GM18505 (cell line): Measurements from ENCODE around the gene CRELD2.

ENCODE experiments used
- ATAC-seq: cut with Tn5 transposase; IDR thresholded peaks from one replicate; pipeline ENCODE4 v1.9.1; 2021; ENCODE audit not compliant: unreplicated experiment
- POLR2A ChIP-seq: IDR thresholded peaks from 4 replicates; pipeline ENCODE4 v1.6.1; 2011; ENCODE audit warnings: borderline replicate concordance; ENCODE audit not compliant: insufficient read depth, insufficient read length; ENCODE audit errors: extremely low read depth

Gene CRELD2

DNA sequence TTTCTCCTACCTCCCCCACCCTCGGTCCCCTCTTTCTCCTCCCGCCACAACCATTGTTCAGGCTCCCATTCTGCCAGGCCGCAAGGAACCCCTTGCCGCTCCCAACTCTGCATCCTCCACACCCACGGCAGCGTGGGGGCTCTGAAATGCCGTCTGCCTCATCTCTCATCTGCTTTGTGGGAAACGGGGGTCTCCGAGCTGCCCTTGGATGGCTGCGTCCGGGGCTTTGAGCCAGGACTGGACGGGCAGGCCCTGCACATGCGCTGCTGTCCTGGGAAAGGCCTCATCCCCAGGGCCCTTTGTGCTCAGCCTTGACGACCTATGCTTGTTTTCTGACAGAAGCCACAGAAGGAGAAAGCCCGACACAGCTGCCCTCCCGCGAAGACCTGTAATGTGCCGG lies 8.5 kb downstream of the CRELD2 start:
- no peak for TF ChIP-seq POLR2A
- ATAC-seq, result no peak

DNA sequence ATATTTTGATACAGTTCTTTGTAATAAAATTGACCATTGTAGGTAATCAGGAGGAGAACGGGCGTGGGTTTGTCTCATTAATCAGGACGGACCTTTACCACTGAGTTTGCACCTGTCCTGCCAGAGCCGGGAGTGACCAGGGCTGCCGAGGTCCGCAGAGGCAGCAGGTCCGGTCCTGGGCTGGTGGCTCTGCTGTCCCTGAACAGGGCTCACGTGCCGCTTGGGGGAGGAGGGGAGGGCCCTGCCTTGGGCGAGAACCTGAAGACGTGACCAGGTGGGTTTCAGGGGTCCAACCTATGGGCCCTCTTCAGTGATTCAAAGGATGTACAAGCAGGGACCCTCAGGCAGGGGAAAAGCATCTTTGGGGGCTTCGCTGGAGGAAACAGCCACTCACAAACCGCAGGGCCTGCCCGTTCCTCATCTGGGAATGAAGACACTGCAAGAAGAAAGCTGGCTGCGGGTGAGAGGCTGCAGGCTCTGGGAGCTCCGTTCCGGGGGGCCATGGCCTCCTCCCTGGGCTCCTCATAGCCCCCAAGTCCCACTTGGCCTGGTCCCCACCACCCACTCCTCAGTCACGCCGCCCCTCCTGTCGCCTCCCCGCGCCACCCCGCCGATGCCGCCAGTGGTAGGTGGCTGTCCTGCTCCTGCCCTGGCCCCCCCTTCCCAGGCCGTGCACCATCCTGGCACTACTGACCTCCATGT lies 9.2 kb downstream of the CRELD2 start:
- no peak for ATAC-seq
- TF ChIP-seq POLR2A, result no peak

GRCh38 chr22:49928185-49928495 lies 9.7 kb downstream of the CRELD2 start:
- no peak for TF ChIP-seq POLR2A
- no peak for ATAC-seq

DNA sequence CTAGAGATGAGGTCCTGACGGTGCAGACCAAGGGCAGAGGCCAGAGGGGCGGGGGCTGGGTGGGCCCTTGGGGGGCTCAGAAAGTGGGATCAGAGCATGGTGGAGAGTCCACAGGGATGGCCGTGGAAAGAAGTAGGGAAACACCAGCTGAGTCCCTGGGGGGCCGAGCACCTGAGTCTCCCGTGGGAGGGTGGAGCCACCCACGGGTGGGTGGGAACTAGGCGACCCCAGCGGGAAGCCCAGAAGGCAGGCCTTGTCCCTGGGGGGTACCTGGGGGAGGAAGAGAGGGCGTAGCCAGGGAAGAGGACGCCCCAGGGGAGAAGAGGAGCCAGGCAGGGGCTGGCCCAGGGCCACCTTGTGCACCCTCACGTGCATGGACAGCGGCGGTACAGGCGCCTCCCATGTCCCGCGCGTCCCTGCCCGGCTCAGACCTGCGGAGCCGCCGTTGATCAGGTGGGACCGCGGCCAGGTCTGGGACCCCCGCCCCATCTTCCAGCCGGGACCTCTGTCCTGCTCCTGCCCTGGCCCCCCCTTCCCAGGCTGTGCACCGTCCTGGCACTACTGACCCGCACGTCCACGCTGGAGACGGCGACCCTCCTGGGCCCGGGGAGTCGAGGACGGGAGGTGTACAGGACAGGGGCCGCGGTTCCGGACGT lies 10.2 kb downstream of the CRELD2 start:
- no peak for ATAC-seq
- no peak for TF ChIP-seq POLR2A

DNA sequence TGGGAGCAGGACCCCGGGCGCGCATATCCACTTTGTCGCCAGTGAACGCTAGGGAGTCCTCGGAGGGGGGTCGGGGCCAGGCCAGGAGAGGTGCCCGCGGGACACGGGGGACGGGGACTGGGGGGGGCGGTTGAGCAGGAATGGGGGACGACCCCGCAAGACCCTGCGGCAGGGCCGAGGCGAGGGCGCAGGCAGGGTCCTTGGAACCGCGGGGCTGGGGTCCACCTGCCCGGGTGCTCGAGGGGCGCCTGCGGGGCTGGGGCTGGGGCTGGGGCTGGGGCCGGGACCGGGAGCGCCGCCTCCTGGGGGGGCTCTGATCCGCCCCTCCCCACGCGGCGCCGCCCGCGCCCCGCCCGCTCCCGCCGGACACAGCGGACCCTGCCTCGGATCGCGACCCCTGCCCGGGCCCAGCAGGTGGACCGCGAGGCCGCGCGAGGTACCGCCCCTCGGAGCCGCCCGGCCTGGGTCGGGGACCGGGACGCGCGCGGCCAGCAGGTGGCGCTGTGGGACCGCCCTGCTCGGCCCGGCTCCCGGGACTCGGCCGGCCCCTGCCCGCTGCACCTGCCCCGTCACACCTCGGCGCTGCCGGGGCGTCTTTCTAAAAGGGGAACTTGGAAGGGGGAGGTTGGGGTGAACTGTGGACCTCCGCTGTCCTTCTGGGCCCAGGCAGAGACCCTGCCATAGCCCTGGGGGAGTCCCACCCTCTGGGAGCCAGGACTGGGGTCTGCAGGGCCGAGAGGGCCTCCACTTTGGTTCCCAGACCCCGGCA lies 11.0 kb downstream of the CRELD2 start:
- no peak for TF ChIP-seq POLR2A
- ATAC-seq, result no peak

DNA sequence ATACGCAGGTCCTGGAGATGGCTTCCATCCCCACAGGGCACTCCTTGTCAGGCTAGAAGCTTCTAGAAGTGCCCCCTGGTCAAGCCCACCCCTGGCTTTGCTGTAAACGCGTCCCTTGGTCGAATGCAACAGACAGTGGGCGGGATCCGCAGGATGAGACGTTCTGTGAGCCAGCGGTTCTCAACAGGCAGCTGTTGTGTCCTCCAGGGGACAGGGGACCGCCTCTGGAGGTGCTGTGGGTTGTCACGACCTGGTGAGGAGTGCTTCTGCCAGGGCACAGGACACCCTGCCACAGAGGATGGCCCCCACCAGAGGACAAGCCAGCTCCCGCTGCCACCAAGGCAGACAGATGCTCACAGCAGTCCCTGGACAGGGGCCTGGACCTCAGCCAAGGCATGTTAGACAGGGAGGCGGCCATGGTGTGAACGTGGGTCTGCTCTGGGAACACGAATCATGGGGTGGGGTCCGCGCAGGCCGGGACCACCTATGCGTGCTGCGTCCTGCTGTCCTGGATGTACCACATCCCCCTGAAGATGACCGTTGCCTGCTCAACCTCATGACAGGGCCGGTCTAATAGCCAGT lies 11.7 kb downstream of the CRELD2 start:
- TF ChIP-seq POLR2A, result no peak

DNA sequence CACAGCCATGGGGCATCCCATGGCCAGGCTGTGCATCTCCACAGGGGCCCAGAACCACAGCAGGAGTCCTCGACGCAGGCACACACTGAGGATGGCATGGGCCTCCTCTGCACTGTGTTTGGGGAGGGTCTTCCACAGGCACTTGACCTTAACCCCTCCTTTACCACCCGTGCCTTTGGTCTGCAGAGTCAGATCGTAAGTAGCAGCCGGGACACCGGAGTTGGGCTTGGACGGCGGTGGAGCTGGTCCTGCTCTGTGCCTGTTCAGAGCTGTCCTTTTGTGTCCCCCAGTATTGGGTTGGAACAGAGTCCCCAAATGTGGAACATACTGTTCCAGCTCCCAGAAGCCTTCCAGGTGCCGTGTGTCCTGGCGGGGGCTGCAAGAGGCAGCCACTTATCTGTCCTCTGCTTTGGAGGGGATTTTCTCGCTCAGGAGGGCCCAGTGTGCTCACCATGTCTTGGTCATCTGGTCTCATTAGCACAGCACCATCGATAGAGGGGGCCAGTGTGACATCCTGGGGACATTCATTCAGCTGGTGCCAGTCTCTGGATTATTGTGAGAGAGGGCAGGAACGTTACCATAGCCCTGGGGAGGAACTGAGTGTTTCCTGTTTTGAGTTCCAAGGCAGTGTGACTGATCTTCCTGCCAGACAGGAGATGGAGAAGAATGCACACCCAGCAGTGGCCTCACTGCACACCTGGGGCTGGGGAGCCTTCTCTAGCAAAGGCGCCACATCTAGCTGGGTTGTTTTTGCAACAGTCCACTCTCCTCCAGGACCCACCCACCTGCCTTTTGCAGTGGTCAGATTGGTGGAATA lies 12.4 kb downstream of the CRELD2 start:
- ATAC-seq, result no peak
- TF ChIP-seq POLR2A, result no peak

More for the DNA sequence above, 11.7 kb downstream of the CRELD2 start:
- ATAC-seq, result no peak

DNA sequence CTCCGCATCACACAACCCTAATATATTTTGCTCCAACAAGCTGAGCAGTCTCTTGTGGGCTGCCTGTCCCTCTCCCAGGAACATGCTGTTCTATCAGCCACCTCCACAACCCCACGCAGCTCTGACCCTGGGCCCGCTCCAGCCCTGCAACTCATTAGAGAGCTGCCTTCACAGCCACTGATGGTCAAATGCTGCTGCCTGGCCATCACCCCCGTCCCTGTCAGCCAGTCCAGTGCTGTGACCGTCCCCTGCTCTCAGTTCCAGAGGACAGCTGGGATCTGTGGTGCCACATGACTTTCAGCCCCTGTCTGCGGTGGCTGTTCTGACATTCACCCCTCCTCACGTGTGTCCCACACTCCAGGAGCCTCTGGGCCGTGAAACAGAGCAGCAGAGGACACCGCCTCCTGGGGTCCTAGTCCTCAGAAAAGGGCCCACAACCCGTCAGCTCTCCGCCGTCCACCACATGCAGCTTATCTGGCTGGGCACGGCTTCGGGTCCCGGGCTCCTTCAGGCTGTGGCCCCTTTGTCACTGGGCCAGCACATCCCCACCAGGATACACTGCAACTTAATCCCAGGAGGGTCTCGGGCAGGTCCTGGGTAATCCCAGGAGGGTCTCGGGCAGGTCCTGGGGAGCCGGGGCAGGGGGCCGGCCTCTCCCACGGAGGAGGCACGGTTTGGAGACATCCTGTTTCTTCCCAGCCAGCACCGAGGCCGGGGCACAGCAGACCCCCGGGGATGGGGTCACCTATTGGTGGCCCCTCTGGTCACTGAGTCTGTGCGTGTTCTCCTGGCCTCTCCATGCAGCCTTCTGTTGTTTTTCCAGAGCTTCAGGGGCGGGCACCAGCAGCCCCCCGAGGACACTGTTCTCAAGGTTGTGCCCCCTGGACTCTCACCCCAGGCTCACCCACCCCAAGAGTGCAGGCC lies 15.1 kb downstream of the CRELD2 start:
- TF ChIP-seq POLR2A, result no peak
- no peak for ATAC-seq

DNA sequence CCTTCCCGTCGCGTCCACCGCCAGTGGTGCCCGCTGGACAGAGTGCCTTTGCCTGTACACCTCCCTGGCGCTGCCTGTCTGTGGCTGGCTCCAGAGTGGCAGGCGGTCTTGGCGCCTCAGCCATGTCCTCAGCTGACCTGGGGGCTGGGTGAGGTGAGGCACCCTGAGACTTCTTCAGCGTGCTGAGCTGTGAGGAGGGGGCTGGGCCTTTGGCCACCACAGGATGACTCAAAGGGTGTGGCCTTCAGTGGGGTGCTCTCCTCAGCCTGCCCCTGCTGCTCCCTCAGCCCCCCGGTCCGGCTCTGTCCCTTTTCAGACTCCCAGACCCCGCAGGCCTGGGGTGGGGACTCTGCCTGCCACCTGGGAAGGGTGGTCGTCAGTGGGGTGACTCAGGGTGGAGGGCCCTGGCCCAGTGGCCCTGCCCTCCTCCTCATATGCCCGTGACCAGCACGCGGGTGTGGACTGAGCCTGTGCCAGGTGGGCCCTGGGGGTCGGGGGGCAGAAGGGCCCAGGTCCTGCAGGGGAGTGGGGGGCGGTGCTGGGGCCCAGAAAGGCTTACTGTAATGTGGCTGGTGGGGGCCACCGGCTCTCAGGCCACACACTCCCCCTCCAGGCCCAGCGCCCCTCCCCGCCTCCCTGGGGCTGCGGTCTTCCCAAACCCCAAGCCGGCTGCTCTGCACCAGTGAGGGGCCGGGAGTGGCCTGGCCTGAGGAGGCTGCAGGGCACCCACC lies 15.9 kb downstream of the CRELD2 start:
- no peak for TF ChIP-seq POLR2A
- ATAC-seq, result no peak

GRCh38 chr22:49934891-49935557 lies 16.6 kb downstream of the CRELD2 start:
- no peak for TF ChIP-seq POLR2A
- no peak for ATAC-seq

GRCh38 chr22:49935561-49935960 lies 17.1 kb downstream of the CRELD2 start:
- ATAC-seq, result no peak
- no peak for TF ChIP-seq POLR2A
